NCI-H1417 treated with DMSO at 0.1 percent for 48 hours (cell line): ENCODE results near the gene BTBD17.

Source experiments
- DNase-seq: peaks from one replicate; lab custom pipeline; 2025; lab: John Stamatoyannopoulos, UW

BTBD17 gene

GRCh38 chr17:74335529-74336062 lies 26.1 kb downstream of the BTBD17 start:
- DNase-seq, result no peak

- no peak for DNase-seq
These were observed 27.2 kb downstream of the BTBD17 start for GRCh38 chr17:74334393-74335039.

- DNase-seq, result peak; percentile 78
These were observed 28.8 kb downstream of the BTBD17 start for GRCh38 chr17:74332763-74333283.

DNA sequence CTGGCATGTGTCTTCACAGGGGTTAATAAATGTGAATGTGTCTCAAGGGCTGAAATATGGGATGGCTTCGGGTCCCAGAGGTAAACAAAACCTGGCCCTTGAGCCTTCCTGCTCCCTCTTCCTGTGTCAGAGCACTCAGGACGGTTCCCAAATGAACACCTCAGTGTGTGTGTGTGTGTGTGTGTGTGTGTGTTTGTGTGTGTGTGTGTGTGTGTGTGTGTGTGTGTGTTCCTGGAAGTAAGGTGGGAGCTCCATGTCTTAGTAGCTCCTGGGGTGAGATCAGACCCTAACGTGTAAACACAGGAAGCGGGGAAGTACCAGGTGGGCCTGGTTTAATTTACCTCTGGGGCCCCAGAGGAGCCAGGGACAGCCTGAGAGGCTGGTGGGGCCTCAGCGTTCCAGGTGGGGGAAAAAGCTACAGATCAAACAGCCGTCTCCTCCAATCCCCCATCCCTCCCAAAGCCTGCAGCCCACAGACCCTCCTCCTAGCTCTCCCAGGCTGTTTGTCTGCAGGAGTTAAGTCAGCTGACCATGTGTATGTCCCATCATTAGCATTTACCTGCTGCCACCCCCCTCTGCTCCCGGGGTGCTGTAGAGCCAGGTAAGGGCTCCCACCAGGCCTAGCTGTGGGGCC lies 29.5 kb downstream of the BTBD17 start:
- DNase-seq, result no peak

DNA sequence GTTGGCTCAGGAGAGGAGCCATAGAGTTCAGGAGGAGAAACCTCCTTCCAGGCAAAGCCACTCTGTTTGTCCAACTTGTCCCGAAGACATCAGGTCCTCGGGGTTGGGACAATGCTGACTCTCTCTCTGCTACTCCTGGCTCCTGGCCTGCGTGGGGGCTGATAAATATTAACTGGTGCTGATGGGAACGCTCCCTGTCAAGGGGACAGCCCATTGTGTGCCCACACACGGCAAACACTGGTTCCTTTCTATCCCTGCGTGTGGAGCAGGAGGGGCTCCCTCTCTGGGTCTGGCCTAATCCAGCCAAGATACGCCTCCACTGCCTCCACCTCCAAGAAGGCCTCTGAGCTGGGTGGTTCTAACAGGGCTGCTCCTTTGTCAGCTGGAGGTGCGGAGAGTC lies 31.2 kb downstream of the BTBD17 start:
- no peak for DNase-seq

DNA sequence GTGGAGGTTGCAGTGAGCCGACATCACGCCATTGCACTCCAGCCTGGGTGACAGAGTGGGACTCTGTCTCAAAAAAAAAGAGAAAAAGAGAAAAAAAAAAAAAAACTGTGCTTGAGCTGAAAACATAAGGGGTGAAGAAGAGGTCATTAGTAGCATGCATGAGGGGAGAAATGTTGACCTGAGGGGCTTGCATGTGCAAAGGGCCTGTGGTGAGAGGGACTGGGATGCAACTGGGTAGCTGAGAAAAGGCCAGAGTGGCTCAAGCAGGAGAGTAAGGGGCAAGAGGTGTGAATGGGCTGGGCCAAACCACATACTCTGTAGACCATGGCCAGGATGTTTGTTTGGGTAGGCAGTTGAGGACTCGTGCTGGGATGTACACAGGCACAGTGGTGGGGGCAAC lies 32.3 kb downstream of the BTBD17 start:
- DNase-seq, result no peak

DNA sequence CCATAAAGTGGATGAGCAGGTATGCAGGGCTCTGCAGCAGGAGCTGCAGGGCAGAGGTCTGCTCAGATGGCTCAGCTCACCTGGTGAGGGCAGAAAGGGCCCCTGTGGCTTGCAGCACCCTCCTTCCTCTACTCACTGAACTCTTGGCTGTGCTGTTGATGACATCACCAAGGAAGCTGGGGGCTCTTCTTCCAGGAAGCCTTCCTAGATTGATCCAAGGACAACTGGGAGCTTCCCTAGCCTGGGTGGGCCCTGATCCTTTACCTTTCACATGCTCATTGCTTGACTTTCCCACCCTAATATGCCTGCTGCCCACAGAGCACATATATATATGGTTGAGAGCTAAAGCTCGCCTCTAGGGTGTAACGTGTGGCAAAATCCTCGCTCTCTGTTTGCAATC lies 33.2 kb downstream of the BTBD17 start:
- no peak for DNase-seq

- no peak for DNase-seq
These were observed 35.2 kb downstream of the BTBD17 start for GRCh38 chr17:74326506-74326905.

- no peak for DNase-seq
These were observed 35.8 kb downstream of the BTBD17 start, which contains the start of gene KIF19 for GRCh38 chr17:74325743-74326379. KIF19 (plus strand) TSS chr17:74326226; CDS start chr17:74326350, 124 bp downstream.

DNA sequence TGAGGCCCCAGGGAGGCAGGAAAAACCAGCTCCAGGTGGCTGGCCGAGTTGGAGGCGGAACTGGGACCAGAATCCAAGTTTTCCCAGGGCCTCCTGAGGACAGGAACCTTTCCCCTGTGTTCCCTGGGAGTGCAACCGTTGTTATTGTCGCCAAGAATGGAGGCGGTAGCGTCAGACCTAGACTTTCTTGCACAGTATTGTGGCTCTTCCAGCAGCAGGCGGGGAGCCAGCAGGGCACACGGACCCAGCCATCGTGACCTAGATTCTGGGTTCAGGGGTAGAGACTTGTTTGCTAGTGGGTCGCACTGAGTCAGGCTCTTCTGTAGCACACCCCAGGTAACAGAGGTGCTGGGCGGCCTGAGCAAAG lies 36.3 kb downstream of the BTBD17 start:
- DNase-seq, result no peak

GRCh38 chr17:74324521-74324920 lies 37.1 kb downstream of the BTBD17 start:
- no peak for DNase-seq

DNA sequence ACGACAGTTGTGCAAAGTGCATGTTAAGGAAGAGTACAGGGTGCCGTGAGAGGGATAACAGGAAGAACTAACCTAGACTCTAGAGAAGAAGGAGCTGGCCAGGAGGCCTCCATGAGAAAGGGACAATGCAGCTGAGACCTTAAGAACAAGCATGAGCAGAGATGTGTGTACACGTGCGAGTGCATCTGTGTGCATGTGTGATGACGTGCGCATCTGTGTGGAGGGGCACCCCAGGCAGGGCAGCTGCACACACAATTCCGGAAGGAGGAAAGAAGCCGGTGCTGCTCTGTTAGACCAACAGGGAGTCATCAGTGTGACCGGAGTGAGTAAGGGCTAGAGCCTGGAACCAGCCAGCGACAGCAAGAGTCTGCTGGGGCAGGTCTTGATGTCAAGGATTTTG lies 43.3 kb downstream of the BTBD17 start:
- no peak for DNase-seq

- DNase-seq, result no peak
These were observed 44.6 kb downstream of the BTBD17 start for GRCh38 chr17:74317071-74317470.

DNA sequence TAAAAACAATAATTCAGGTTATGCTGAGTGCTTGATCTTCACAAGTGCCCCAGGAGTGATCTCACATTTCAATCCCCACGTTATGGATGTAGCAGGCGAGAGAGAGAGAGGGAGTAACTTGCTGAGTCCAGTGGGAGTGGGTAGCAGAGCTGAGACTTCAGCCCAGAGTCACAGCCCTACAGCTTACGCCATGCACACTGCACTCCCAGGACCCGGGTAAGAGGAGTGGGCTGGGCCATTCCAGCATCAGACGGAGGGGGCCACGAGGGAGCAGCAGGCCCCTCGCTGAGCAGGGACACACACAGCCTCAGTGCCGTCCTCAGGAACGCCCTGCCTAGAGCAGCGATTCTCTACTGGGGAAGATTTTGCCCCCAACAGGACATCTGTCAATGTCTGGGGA lies 45.4 kb downstream of the BTBD17 start:
- no peak for DNase-seq

GRCh38 chr17:74314877-74315276 lies 46.8 kb downstream of the BTBD17 start:
- no peak for DNase-seq

- no peak for DNase-seq
These were observed 51.8 kb downstream of the BTBD17 start for GRCh38 chr17:74309902-74310301.

GRCh38 chr17:74307984-74308773 lies 53.5 kb downstream of the BTBD17 start:
- no peak for DNase-seq
